HG02943 (cell line): ENCODE measurements around the gene RDX.

Source experiments
- ATAC-seq: cut with Tn5 transposase; IDR thresholded peaks from one replicate; pipeline ENCODE4 v1.9.1; 2021; ENCODE audit warnings: mild to moderate bottlenecking, low read depth, moderate library complexity; ENCODE audit not compliant: unreplicated experiment

Gene RDX

DNA sequence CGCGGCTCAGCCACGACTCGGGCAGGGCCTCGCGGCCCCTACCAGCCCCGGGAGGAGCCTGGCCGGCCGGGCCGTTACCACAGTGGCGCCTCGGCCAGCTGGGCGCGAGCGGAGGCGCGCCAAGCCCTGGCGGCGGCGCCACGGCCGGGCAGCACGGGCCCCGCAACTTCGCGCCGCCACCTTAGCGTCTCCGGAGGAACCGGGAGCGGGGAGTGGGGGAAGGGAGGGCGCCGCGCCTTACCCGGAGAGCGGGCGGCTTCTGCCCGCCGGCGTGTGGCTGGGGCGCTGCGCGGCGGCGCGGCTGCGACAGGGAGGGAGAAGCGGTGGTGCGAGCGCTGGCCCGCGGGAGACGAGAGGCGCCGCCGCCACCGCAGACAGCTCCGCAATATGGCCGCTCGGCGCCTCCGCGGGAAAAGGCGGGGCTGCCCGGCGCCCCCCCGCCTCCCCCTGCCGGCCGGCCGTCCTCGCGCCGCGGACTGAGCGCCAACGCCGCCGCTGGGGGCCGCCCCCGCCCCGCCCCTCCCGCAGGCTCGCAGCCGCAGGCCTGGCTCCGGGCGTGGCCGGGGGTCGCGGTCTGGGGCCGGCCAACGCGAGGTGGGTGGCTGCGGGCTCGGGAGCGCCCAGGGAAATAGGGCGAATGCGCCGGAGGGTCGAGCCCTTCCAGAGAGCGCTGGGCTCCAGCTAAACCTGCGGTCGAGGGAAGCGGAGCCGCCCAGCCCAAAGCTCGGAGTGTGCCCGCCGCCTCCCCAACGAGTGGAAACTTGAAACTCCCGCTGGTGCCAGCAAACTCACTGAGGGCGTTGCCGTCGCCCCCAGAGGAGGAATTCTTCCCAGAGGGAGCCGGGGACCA, at the start of gene RDX:
RDX (minus strand) TSS at position 389 of the 850 bp plus-strand sequence. CDS start 16,922 bp downstream, outside the sequence.
- ATAC-seq: peak; percentile 70

DNA sequence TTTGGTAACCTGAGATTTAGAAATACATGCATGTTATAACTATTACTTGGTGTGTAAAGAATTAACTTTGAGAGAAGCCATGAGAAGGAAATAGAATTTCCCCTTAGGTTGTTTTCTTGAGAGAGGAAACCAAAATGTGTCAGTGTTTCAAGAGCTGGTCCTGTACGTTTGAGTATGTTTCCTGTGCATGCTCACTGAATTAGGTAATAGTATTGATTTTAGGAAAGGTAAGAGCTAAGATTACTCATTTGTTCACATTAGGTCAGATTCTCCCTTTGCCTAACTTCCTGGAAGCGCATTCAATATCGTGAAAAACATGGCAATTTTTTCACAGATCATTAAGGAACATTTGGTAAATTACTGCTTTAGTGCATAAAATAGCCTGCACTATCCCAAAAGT, 49.3 kb upstream of the RDX start:
- ATAC-seq: no peak

- ATAC-seq: no peak
Measured at GRCh38 chr11:110340436-110340835, 44.0 kb upstream of the RDX start.

DNA sequence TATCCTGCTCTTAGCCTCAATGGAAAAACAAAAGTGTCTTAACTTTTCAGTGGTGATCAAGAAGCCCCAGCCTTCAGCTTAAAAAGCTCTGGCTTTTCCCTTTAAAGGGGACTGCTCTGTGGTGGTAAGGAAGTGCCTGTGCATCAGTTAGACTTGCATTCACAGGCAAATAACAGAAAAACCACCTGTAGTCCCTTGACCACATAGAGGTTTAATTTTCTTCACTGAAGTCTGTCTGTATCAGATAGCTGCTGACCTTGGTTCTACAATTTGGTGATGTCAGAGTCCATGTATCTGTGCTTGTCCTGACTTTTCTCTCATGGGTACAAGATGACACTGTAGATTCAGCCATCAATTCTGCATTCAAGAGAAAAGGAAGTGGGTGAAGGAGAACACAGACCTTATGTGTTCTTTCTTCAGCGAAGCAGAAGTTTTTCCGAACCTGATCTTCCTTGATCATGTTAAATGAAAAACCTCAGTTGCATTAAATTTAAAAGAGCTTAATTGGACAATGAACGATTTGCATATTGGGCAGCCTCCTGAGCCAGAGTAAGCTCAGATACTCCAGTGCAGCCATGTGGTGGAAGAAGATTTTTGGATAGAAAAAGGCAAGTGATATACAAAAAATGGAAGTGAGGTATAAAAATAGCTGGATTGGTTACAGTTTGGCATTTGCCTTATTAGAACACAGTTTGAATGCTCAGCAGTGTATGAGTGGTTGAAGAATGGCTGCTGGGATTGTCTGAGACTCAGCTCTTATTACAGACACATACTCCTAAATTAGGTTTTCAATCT, 43.2 kb upstream of the RDX start:
- ATAC-seq: no peak

DNA sequence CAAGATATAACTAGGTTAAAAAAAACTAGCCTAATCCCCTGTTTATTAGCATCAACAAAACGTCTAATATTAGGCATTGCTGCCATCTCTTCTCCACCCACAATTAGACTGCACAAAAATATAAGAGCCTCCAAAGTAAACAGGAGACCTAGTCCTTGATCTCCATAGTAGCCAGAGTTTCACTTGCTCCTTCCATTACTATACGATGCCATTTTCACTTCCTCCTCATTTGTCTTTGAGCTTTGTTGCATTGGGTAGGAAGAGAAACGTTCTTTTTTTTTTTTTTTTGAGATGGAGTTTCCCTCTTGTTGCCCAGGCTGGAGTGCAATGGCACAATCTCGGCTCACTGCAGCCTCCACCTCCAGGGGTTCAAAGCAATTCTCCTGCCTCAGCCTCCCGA, 42.3 kb upstream of the RDX start:
- ATAC-seq: no peak

GRCh38 chr11:110337570-110338193, 41.3 kb upstream of the RDX start:
- no peak for ATAC-seq

GRCh38 chr11:110336054-110336453, 39.6 kb upstream of the RDX start:
- no peak for ATAC-seq

GRCh38 chr11:110335358-110335757, 38.9 kb upstream of the RDX start:
- ATAC-seq: no peak

DNA sequence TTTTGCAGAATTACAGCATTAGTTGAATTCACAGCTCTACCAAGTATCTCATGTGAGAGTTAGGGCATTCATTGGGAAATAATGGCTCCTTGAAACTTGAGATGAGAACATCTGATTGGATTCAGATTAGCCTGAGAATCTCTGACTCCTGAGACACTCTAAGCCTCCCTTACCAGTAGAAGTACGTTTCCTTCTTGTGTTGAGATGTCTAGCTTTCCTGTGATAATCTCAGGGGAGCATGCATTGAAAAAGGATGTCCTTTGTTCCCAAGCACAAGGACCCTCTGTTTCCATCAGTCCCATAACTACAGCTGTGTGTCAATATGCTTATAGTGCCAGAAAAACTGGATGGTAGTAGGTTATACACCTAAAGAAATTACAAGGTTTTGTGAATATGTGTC, 35.2 kb upstream of the RDX start:
- ATAC-seq: no peak

DNA sequence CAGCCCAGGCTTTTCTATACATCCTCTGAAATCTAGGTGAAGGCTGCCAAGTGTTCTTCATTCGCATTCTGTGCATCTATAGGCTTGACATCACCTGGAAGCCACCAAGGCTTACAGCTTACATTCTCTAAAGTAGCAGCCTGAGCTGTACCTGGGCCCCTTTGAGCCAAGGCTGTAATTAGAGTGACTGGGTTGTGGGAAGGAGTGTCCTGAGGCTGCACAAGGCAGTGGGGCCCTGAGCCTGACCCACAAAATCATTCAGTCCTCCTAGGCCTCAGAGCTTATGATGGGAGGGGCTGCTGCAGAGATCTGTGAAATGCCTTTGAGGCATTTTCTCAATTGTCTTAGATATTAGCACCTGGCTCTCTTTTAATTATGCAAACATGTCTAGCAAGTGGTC, 33.0 kb upstream of the RDX start:
- ATAC-seq: no peak

- ATAC-seq: no peak
Measured at GRCh38 chr11:110327508-110327907, 31.1 kb upstream of the RDX start.

DNA sequence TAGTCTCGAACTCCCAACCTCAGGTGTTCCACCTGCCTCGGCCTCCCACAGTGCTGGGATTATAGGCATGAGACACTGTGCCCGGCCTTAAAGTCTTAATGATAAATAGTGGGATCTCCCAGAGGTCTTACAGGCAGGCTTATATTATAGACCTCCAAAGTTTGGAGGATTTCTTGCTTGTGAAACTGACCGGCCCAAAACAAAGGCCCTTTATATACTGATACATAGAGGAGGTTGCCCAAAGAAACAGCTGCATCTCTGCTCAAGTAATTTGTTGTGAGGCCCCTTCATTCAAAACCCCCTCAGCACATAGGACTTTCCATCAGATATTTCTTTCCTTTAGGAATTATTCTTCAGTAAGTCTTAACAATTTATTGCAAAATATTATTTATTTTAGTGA, 27.4 kb upstream of the RDX start:
- ATAC-seq: no peak

DNA sequence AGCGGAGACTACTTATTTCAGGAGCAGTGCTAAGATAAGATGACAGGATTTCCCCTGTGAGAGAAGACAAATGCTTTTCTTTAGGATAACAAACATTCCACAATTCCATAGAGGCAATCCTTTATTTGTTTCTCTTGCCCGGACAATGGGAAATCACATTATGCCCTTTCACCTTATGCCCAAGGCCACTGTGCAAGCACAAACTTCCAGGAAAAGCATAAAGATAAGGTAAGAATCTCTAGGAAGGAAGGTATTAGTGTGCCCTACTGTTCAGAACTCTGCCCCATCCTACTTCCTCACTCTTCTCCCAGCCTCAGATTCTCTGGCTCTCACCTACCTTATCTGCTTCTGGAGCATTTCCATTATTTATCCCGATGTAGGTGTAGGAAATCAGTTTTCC, 23.1 kb upstream of the RDX start:
- no peak for ATAC-seq

GRCh38 chr11:110318638-110319404, 22.4 kb upstream of the RDX start:
- ATAC-seq: no peak

DNA sequence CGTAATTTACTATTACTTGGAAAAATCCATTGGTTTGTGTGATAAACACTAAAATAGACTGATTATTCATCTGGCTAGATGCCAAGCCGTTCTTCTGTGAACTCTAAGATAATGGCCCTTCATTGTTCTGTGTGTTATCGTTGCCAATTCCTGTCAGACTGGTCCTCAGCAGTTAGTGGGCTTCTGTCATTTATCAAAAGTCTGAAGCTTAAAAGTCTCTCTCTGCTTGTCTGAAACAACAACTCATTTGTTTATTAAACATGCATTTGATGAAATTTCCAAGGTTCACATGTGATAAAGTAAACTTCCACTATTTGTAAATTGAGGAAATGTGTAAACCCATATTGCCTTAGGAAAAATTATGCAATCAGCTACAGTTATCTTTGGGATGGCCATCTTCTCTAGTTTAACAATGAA, 21.1 kb upstream of the RDX start:
- ATAC-seq: no peak

DNA sequence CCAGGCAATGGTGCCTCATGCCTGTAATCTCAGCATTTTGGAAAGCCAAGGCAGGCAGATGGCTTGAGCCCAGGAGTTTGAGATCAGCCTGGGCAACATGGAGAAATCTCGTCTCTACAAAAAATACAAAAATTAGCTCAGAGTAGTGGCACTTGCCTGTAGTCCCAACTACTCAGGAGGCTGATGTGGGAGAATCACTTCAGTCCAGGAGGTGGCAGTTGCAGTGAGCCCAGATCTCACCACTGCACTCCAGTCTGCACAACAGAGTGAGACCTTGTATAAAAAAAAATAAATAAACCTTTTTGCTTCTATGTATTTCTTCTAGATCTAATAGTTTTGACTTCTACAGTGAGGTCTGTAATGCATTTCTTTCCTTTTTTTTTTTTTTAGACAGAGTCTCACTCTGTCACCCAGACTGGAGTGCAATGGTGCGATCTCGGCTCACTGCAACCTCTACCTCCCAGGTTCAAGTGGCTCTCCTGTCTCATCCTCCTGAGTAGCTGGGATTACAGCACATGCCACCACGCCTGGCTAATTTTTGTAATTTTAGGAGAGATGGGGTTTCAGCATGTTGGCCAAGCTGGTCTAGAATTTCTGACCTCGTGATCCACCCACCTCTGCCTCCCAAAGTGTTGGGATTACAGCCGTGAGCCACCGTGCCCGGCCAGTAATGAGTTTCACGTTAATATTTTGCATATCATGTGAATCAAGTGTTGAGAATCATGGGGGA, 18.1 kb upstream of the RDX start:
- ATAC-seq: no peak

GRCh38 chr11:110312670-110313069, 16.3 kb upstream of the RDX start:
- no peak for ATAC-seq

GRCh38 chr11:110311783-110312579, 15.6 kb upstream of the RDX start:
- ATAC-seq: no peak

GRCh38 chr11:110308071-110308470, 11.7 kb upstream of the RDX start:
- no peak for ATAC-seq
